Ascending aorta (tissue), 2 donors: Measurements from ENCODE around the gene APOBEC3B. TPM values are rescaled to one million over a fixed set of nuclear protein-coding genes. Genes with fewer than 3 reads are reported as not detected.

Source experiments
- DNase-seq, 2 donors: peaks; one replicate each; pipeline ENCODE4 v3.0.0-alpha.2; 2019; ENCODE audit warnings: low spot score in 2 of 2
- H3K27ac ChIP-seq, 2 donors: fragments of 200-600 bp; sonication (generic); one replicate each; pipeline ENCODE4 v1.5.1; 2016 to 2017; ENCODE audit warnings: mild to moderate bottlenecking in 1 of 2
- H3K27me3 ChIP-seq: fragments of 200-600 bp; sonication (generic); one replicate; pipeline ENCODE4 v1.5.1; 2017
- H3K36me3 ChIP-seq, 2 donors: fragments of 200-600 bp; sonication (generic); one replicate each; pipeline ENCODE4 v1.5.1; 2016
- H3K4me1 ChIP-seq, 2 donors: fragments of 200-600 bp; sonication (generic); one replicate each; pipeline ENCODE4 v1.5.1; 2016 to 2017; ENCODE audit warnings: mild to moderate bottlenecking in 1 of 2
- H3K4me3 ChIP-seq, 2 donors: fragments of 200-600 bp; sonication (generic); one replicate each; pipeline ENCODE4 v1.5.1; 2016 to 2017; ENCODE audit warnings: mild to moderate bottlenecking in 1 of 2
- H3K9me3 ChIP-seq, 2 donors: fragments of 200-600 bp; sonication (generic); one replicate each; pipeline ENCODE4 v1.5.1; 2016
- CTCF ChIP-seq, 3 experiments: fragments of 200-600 bp in 2 of 3; fragments of 450-650 bp in 1 of 3; sonication (generic) in 2 of 3; IDR thresholded peaks; one replicate each; pipeline ENCODE4 v1.5.1; 2016 to 2019; ENCODE audit warnings: antibody characterized with exemption in 3 of 3, mild to moderate bottlenecking in 1 of 3, moderate library complexity in 1 of 3
- intact Hi-C: fragments of 100-400 bp; cut with DNase I; formaldehyde crosslinking; loops from one replicate; pipeline ENCODE4 v1.15.1; 2023
- total RNA-seq: library from RNA; depleted of rRNA; stranded (reverse); fragments of >200 nt; gene quantifications from one replicate; pipeline ENCODE4 v1.1.0, GENCODE V29; 2016

The APOBEC3B gene
- total RNA-seq, 1 donor from 2014 or later, result 0.64 TPM

GRCh38 chr22:38937541-38937940 is 44.6 kb upstream of the APOBEC3B start:
- H3K4me3 ChIP-seq, result no peak overlapping the region
- H3K27me3 ChIP-seq, result no peaks in the 10 kb centered on the region
- H3K36me3 ChIP-seq, result no peaks in the 10 kb centered on the region
- intact Hi-C loops, result no loop called here
- DNase-seq, result no peak
- H3K9me3 ChIP-seq, result no peaks in the 10 kb centered on the region
- TF ChIP-seq CTCF (IDR thresholded peaks at IDR 0.05), result no peak
- no peaks in the 10 kb centered on the region for H3K4me1 ChIP-seq
- H3K27ac ChIP-seq, result no peak overlapping the region

- DNase-seq, result no peak
- Histone ChIP-seq H3K4me3 (no peak overlapping the region), H3K4me1 (no peaks in the 10 kb centered on the region), H3K36me3 (no peaks in the 10 kb centered on the region), H3K27ac (no peak overlapping the region), H3K27me3 (no peaks in the 10 kb centered on the region), H3K9me3 (no peaks in the 10 kb centered on the region)
- TF ChIP-seq CTCF (IDR thresholded peaks at IDR 0.05), result no peak
- intact Hi-C loops, result no loop called here
Measured at GRCh38 chr22:38938221-38938620, 43.9 kb upstream of the APOBEC3B start.

- H3K4me1 ChIP-seq, result no peaks in the 10 kb centered on the region
- intact Hi-C loops, result no loop called here
- no peaks in the 10 kb centered on the region for H3K27me3 ChIP-seq
- TF ChIP-seq CTCF (IDR thresholded peaks at IDR 0.05), result no peak
- H3K36me3 ChIP-seq, result no peaks in the 10 kb centered on the region
- no peak overlapping the region for H3K4me3 ChIP-seq
- no peaks in the 10 kb centered on the region for H3K9me3 ChIP-seq
- H3K27ac ChIP-seq, result no peak overlapping the region
- DNase-seq, result no peak
Measured at GRCh38 chr22:38938925-38939324, 43.2 kb upstream of the APOBEC3B start.

DNA sequence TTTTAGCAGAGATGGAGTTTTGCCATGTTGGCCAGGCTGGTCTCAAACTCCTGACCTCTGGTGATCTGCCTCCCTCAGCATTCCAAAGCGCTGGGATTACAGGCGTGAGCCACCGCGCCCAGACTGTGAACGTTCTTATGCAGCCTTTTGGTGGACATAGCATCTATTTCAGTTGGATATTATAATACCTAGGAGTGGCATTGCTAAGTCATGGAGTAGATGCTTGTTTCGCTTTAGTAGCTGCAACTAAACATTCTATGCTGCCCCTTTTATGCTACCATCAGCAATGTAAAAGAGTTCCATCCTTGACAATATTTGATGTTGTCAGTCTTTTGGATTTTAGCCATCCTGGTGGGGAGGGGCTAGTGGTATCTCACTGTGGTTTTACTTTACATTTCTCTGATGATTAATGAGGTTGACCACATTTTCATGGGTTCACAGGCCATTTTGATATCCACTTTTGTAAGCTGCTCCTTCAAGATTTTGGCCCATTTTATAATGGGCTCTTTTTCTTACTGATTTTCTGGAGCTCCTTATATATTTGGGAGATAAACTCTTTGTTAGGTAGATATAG is 41.2 kb upstream of the APOBEC3B start:
- no peaks in the 10 kb centered on the region for H3K36me3 ChIP-seq
- no peak overlapping the region for H3K4me3 ChIP-seq
- intact Hi-C loops, result no loop called here
- H3K9me3 ChIP-seq, result no peaks in the 10 kb centered on the region
- DNase-seq, result no peak
- no peak for TF ChIP-seq CTCF (IDR thresholded peaks at IDR 0.05)
- no peaks in the 10 kb centered on the region for H3K4me1 ChIP-seq
- H3K27me3 ChIP-seq, result no peaks in the 10 kb centered on the region
- no peak overlapping the region for H3K27ac ChIP-seq

- intact Hi-C loops, result no loop called here
- H3K27ac ChIP-seq, result no peak overlapping the region
Measured at GRCh38 chr22:38941488-38941987, 40.6 kb upstream of the APOBEC3B start.

More at GRCh38 chr22:38941488-38941987, 40.6 kb upstream of the APOBEC3B start:
- H3K4me1 ChIP-seq, result no peaks in the 10 kb centered on the region
- H3K4me3 ChIP-seq, result no peak overlapping the region
- H3K36me3 ChIP-seq, result no peaks in the 10 kb centered on the region
- DNase-seq, result no peak
- no peaks in the 10 kb centered on the region for H3K9me3 ChIP-seq
- no peaks in the 10 kb centered on the region for H3K27me3 ChIP-seq
- no peak for TF ChIP-seq CTCF (IDR thresholded peaks at IDR 0.05)
